GM06990 (cell line): ENCODE measurements around the gene NTM.

Experiments
- DNase-seq: peaks from one replicate; pipeline ENCODE4 v3.0.0-alpha.2; 2011; ENCODE audit not compliant: insufficient read length; ENCODE audit errors: extremely low read depth
- H3K27me3 ChIP-seq: replicated peaks from 2 replicates; pipeline ENCODE4 v1.6.0; 2011; ENCODE audit warnings: low read length; ENCODE audit not compliant: control insufficient read depth, insufficient read depth
- H3K36me3 ChIP-seq: 2 replicates; pipeline ENCODE4 v1.5.1; 2011; ENCODE audit warnings: low read length; ENCODE audit not compliant: control insufficient read depth, insufficient read depth
- H3K4me3 ChIP-seq: replicated peaks from 2 replicates; pipeline ENCODE4 v1.5.1; 2011; ENCODE audit warnings: low read depth, mild to moderate bottlenecking, control low read depth, low read length
- CTCF ChIP-seq: IDR thresholded peaks from 2 replicates; pipeline ENCODE4 v1.5.1; 2011; ENCODE audit warnings: low read length, control low read depth, mild to moderate bottlenecking, inconsistent platforms; ENCODE audit not compliant: insufficient read depth, poor library complexity, severe bottlenecking

NTM gene

GRCh38 chr11:131748151-131749050, 378.0 kb downstream of the NTM start:
- Histone ChIP-seq H3K27me3 (no peaks in the 10 kb centered on the region), H3K36me3 (no peaks in the 10 kb centered on the region), H3K4me3 (no peak overlapping the region)
- peak; percentile 83 for TF ChIP-seq CTCF
- DNase-seq, result peak; percentile 5

GRCh38 chr11:131749101-131749500, 378.7 kb downstream of the NTM start:
- Histone ChIP-seq H3K4me3 (no peak overlapping the region), H3K36me3 (no peaks in the 10 kb centered on the region), H3K27me3 (no peaks in the 10 kb centered on the region)
- no peak for TF ChIP-seq CTCF
- no peak for DNase-seq

- Histone ChIP-seq H3K27me3 (no peaks in the 10 kb centered on the region), H3K36me3 (no peaks in the 10 kb centered on the region), H3K4me3 (no peak overlapping the region)
- TF ChIP-seq CTCF, result no peak
- no peak for DNase-seq
Observed at GRCh38 chr11:131750152-131750551, 379.7 kb downstream of the NTM start.

GRCh38 chr11:131750692-131751091, 380.3 kb downstream of the NTM start:
- Histone ChIP-seq H3K4me3 (no peak overlapping the region), H3K36me3 (no peaks in the 10 kb centered on the region), H3K27me3 (no peaks in the 10 kb centered on the region)
- no peak for TF ChIP-seq CTCF
- no peak for DNase-seq

- H3K36me3 ChIP-seq, result no peaks in the 10 kb centered on the region
- no peak for TF ChIP-seq CTCF
- no peaks in the 10 kb centered on the region for H3K27me3 ChIP-seq
- no peak overlapping the region for H3K4me3 ChIP-seq
- DNase-seq, result no peak
Observed at GRCh38 chr11:131754671-131755070, 384.3 kb downstream of the NTM start.
